ENCODE measurements around the gene STIL.

STIL gene

GRCh38 chr1:47231301-47232186 is 82.4 kb downstream of the STIL start:
- Histone ChIP-seq H3K79me1 (replicated peaks; ENCODE audit: low read length, poor library complexity, severe bottlenecking) (no peaks in the 10 kb centered on the region), H3K9ac (ENCODE audit: low read length) (no peak overlapping the region), H2AFZ (ENCODE audit: low read depth, low read length) (no peak overlapping the region), H2BK15ac (ENCODE audit: low read depth, poor library complexity, severe bottlenecking) (no peak overlapping the region), H3K4me2 (ENCODE audit: low read length, poor library complexity, severe bottlenecking) (peak overlapping the region; percentile 58), H3K27ac (ENCODE audit: low read length, poor library complexity, severe bottlenecking) (no peak overlapping the region), H3K4me3 (ENCODE audit: insufficient read depth in 1 of 2, low read depth in 1 of 2, low read length in 2 of 2) (peak overlapping the region in 1 of 2 experiments; percentile 27), H4K91ac (ENCODE audit: low read length) (no peak overlapping the region), H4K8ac (ENCODE audit: low read length) (no peak overlapping the region), H3K27me3 (ENCODE audit: control insufficient read depth in 1 of 2, insufficient read depth in 1 of 2, low read length in 2 of 2) (peaks cover 93 to 95% of the 10 kb centered on the region in 2 experiments), H3K18ac (ENCODE audit: low read depth in 1 of 2, low read length in 2 of 2) (peak overlapping the region in 1 of 2 experiments; percentile 28), H3K4ac (ENCODE audit: low read depth in 1 of 2, low read length in 2 of 2) (no peak overlapping the region), H3K14ac (ENCODE audit: low read length in 2 of 2) (no peak overlapping the region), H2BK5ac (ENCODE audit: low read depth, low read length, poor library complexity, severe bottlenecking) (no peak overlapping the region), H2AK5ac (ENCODE audit: low read length, severe bottlenecking) (peak overlapping the region; percentile 14), H2BK12ac (ENCODE audit: low read length in 2 of 2) (no peak overlapping the region), H2BK120ac (ENCODE audit: low read depth, low read length) (no peak overlapping the region), H3K36me3 (ENCODE audit: control insufficient read depth in 1 of 2, insufficient read depth in 2 of 2, low read depth in 1 of 2, low read length in 2 of 2) (no peaks in the 10 kb centered on the region), H3K23ac (ENCODE audit: low read length in 2 of 2) (peak overlapping the region in 1 of 2 experiments; percentile 95), H3K9me3 (ENCODE audit: control insufficient read depth, low read length) (peaks cover 6% of the 10 kb centered on the region), H3K4me1 (ENCODE audit: control insufficient read depth, insufficient read depth, low read depth, low read length) (peaks cover 22% of the 10 kb centered on the region)
- under 1% methylated on average over 52 of the region's 62 CpGs for WGBS
- peak; percentile 70 for DNase-seq

GRCh38 chr1:47230692-47231300 is 83.2 kb downstream of the STIL start:
- Histone ChIP-seq H3K4ac (ENCODE audit: low read depth in 1 of 2, low read length in 2 of 2) (no peak overlapping the region), H3K23ac (ENCODE audit: low read length in 2 of 2) (no peak overlapping the region), H3K27me3 (ENCODE audit: control insufficient read depth in 1 of 2, insufficient read depth in 1 of 2, low read length in 2 of 2) (peaks cover 95 to 99% of the 10 kb centered on the region in 2 experiments), H2BK15ac (ENCODE audit: low read depth, poor library complexity, severe bottlenecking) (peak overlapping the region; percentile 61), H3K79me1 (replicated peaks; ENCODE audit: low read length, poor library complexity, severe bottlenecking) (no peaks in the 10 kb centered on the region), H2BK120ac (ENCODE audit: low read depth, low read length) (no peak overlapping the region), H4K91ac (ENCODE audit: low read length) (no peak overlapping the region), H3K9ac (ENCODE audit: low read length) (no peak overlapping the region), H3K18ac (ENCODE audit: low read depth in 1 of 2, low read length in 2 of 2) (no peak overlapping the region), H3K27ac (ENCODE audit: low read length, poor library complexity, severe bottlenecking) (no peak overlapping the region), H3K4me2 (ENCODE audit: low read length, poor library complexity, severe bottlenecking) (no peak overlapping the region), H3K36me3 (ENCODE audit: control insufficient read depth in 1 of 2, insufficient read depth in 2 of 2, low read depth in 1 of 2, low read length in 2 of 2) (no peaks in the 10 kb centered on the region), H3K14ac (ENCODE audit: low read length in 2 of 2) (no peak overlapping the region), H2BK12ac (ENCODE audit: low read length in 2 of 2) (no peak overlapping the region), H2BK5ac (ENCODE audit: low read depth, low read length, poor library complexity, severe bottlenecking) (no peak overlapping the region), H3K4me1 (ENCODE audit: control insufficient read depth, insufficient read depth, low read depth, low read length) (peaks cover 28% of the 10 kb centered on the region), H3K4me3 (ENCODE audit: insufficient read depth in 1 of 2, low read depth in 1 of 2, low read length in 2 of 2) (no peak overlapping the region), H2AK5ac (ENCODE audit: low read length, severe bottlenecking) (no peak overlapping the region), H4K8ac (ENCODE audit: low read length) (no peak overlapping the region), H2AFZ (ENCODE audit: low read depth, low read length) (no peak overlapping the region), H3K9me3 (ENCODE audit: control insufficient read depth, low read length) (peaks cover 6% of the 10 kb centered on the region)
- no peak for DNase-seq
- WGBS, result under 1% methylated on average over 43 of the region's 44 CpGs

GRCh38 chr1:47229886-47230691 is 83.9 kb downstream of the STIL start:
- Histone ChIP-seq H2AFZ (ENCODE audit: low read depth, low read length) (no peak overlapping the region), H3K79me1 (replicated peaks; ENCODE audit: low read length, poor library complexity, severe bottlenecking) (no peaks in the 10 kb centered on the region), H3K9me3 (ENCODE audit: control insufficient read depth, low read length) (peaks cover 6% of the 10 kb centered on the region), H2BK120ac (ENCODE audit: low read depth, low read length) (no peak overlapping the region), H2BK12ac (ENCODE audit: low read length in 2 of 2) (no peak overlapping the region), H2BK5ac (ENCODE audit: low read depth, low read length, poor library complexity, severe bottlenecking) (no peak overlapping the region), H4K91ac (ENCODE audit: low read length) (no peak overlapping the region), H3K4ac (ENCODE audit: low read depth in 1 of 2, low read length in 2 of 2) (no peak overlapping the region), H3K4me2 (ENCODE audit: low read length, poor library complexity, severe bottlenecking) (no peak overlapping the region), H3K9ac (ENCODE audit: low read length) (no peak overlapping the region), H3K36me3 (ENCODE audit: control insufficient read depth in 1 of 2, insufficient read depth in 2 of 2, low read depth in 1 of 2, low read length in 2 of 2) (no peaks in the 10 kb centered on the region), H3K4me3 (ENCODE audit: insufficient read depth in 1 of 2, low read depth in 1 of 2, low read length in 2 of 2) (peak overlapping the region in 1 of 2 experiments; percentile 17), H3K27ac (ENCODE audit: low read length, poor library complexity, severe bottlenecking) (no peak overlapping the region), H3K14ac (ENCODE audit: low read length in 2 of 2) (no peak overlapping the region), H3K18ac (ENCODE audit: low read depth in 1 of 2, low read length in 2 of 2) (no peak overlapping the region), H2AK5ac (ENCODE audit: low read length, severe bottlenecking) (no peak overlapping the region), H3K4me1 (ENCODE audit: control insufficient read depth, insufficient read depth, low read depth, low read length) (peaks cover 31% of the 10 kb centered on the region), H3K27me3 (ENCODE audit: control insufficient read depth in 1 of 2, insufficient read depth in 1 of 2, low read length in 2 of 2) (peaks cover 92 to 96% of the 10 kb centered on the region in 2 experiments), H4K8ac (ENCODE audit: low read length) (no peak overlapping the region), H3K23ac (ENCODE audit: low read length in 2 of 2) (no peak overlapping the region), H2BK15ac (ENCODE audit: low read depth, poor library complexity, severe bottlenecking) (no peak overlapping the region)
- 10% methylated on average over 11 of the region's 23 CpGs for WGBS
- no peak for DNase-seq
